ENCODE data around the gene CDH22.

Gene CDH22

GRCh38 chr20:46168438-46168837, 139.9 kb downstream of the CDH22 start:
- no peak overlapping the region for H3K4me2 ChIP-seq (ENCODE audit: insufficient read depth, low read length)
- no peaks in the 10 kb centered on the region for H3K9me3 ChIP-seq (ENCODE audit: insufficient read depth, low read length, severe bottlenecking)
- no peak overlapping the region for H3K9ac ChIP-seq (ENCODE audit: low read depth, low read length)
- no peak overlapping the region for H2AFZ ChIP-seq (ENCODE audit: low read depth, low read length)
- H3K79me2 ChIP-seq (ENCODE audit: insufficient read depth, low read length), result no peaks in the 10 kb centered on the region
- H4K20me1 ChIP-seq (ENCODE audit: insufficient read depth, low read length), result 0 out of 2 replicates have a peak, but pooled peaks cover 8% of the 10 kb centered on the region
- TF ChIP-seq EZH2 (IDR thresholded peaks at IDR 0.05; ENCODE audit: borderline replicate concordance, low read depth, low read length, severe bottlenecking), result no peak
- no peak for TF ChIP-seq CTCF (IDR thresholded peaks at IDR 0.05; ENCODE audit: borderline replicate concordance, extremely low read depth, low read length, poor library complexity, severe bottlenecking)
- H3K27ac ChIP-seq (ENCODE audit: low read length), result no peak overlapping the region
- DNase-seq (no peak), ATAC-seq (ENCODE audit: insufficient read depth, low read depth) (no peak)
- H3K4me1 ChIP-seq (ENCODE audit: insufficient read depth, low read length), result no peaks in the 10 kb centered on the region
- no peaks in the 10 kb centered on the region for H3K36me3 ChIP-seq (ENCODE audit: insufficient read depth, low read length)
- H3K4me3 ChIP-seq (ENCODE audit: low read depth in 1 of 2, low read length in 2 of 2), result no peak overlapping the region
- peaks cover 5% of the 10 kb centered on the region for H3K27me3 ChIP-seq (ENCODE audit: insufficient read depth, low read length, poor library complexity)

DNA sequence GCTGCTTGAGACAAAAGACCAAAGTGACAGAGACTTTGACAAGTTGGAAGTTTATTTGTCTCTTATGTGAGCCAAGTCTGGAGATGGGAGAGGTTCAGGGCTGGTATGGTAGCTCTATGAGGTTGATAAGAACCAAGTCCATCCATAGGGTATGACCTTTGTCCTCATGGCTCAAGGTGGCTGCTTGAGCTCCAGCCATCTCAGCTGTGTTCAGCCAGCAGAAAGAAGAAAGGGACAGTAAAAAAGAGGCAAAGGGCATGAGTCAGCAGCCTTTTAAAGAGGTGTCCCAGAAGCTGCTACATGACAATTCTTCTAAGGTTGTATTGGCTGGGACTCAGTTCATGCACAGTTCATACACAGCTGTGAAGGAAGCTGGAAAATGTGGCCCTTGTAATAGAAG, 141.2 kb downstream of the CDH22 start:
- no peak for DNase-seq
- H3K4me3 ChIP-seq (ENCODE audit: low read depth in 1 of 2, low read length in 2 of 2), result no peak overlapping the region
- TF ChIP-seq EZH2 (IDR thresholded peaks at IDR 0.05; ENCODE audit: borderline replicate concordance, low read depth, low read length, severe bottlenecking) (no peak), CTCF (IDR thresholded peaks at IDR 0.05; ENCODE audit: borderline replicate concordance, extremely low read depth, low read length, poor library complexity, severe bottlenecking) (no peak)
- no peaks in the 10 kb centered on the region for H3K79me2 ChIP-seq (ENCODE audit: insufficient read depth, low read length)
- no peak overlapping the region for H3K4me2 ChIP-seq (ENCODE audit: insufficient read depth, low read length)
- no peak overlapping the region for H3K9ac ChIP-seq (ENCODE audit: low read depth, low read length)
- no peaks in the 10 kb centered on the region for H3K9me3 ChIP-seq (ENCODE audit: insufficient read depth, low read length, severe bottlenecking)
- H2AFZ ChIP-seq (ENCODE audit: low read depth, low read length), result no peak overlapping the region
- no peak overlapping the region for H3K27ac ChIP-seq (ENCODE audit: low read length)
- 0 out of 2 replicates have a peak, but pooled peaks cover 8% of the 10 kb centered on the region for H4K20me1 ChIP-seq (ENCODE audit: insufficient read depth, low read length)
- peaks cover 5% of the 10 kb centered on the region for H3K27me3 ChIP-seq (ENCODE audit: insufficient read depth, low read length, poor library complexity)
- H3K36me3 ChIP-seq (ENCODE audit: insufficient read depth, low read length), result no peaks in the 10 kb centered on the region
- no peaks in the 10 kb centered on the region for H3K4me1 ChIP-seq (ENCODE audit: insufficient read depth, low read length)
- ATAC-seq (ENCODE audit: insufficient read depth, low read depth), result no peak

GRCh38 chr20:46164254-46164653, 144.0 kb downstream of the CDH22 start:
- no peak for TF ChIP-seq CTCF (IDR thresholded peaks at IDR 0.05; ENCODE audit: borderline replicate concordance, extremely low read depth, low read length, poor library complexity, severe bottlenecking)
- no peak for TF ChIP-seq EZH2 (IDR thresholded peaks at IDR 0.05; ENCODE audit: borderline replicate concordance, low read depth, low read length, severe bottlenecking)
- Histone ChIP-seq H3K9me3 (ENCODE audit: insufficient read depth, low read length, severe bottlenecking) (no peaks in the 10 kb centered on the region), H3K27ac (ENCODE audit: low read length) (no peak overlapping the region), H3K4me3 (ENCODE audit: low read depth in 1 of 2, low read length in 2 of 2) (no peak overlapping the region), H2AFZ (ENCODE audit: low read depth, low read length) (no peak overlapping the region), H3K36me3 (ENCODE audit: insufficient read depth, low read length) (no peaks in the 10 kb centered on the region), H3K27me3 (ENCODE audit: insufficient read depth, low read length, poor library complexity) (peaks cover 5% of the 10 kb centered on the region), H3K9ac (ENCODE audit: low read depth, low read length) (no peak overlapping the region), H3K4me1 (ENCODE audit: insufficient read depth, low read length) (no peaks in the 10 kb centered on the region), H4K20me1 (ENCODE audit: insufficient read depth, low read length) (0 out of 2 replicates have a peak, but pooled peaks cover 2% of the 10 kb centered on the region), H3K4me2 (ENCODE audit: insufficient read depth, low read length) (no peak overlapping the region), H3K79me2 (ENCODE audit: insufficient read depth, low read length) (no peaks in the 10 kb centered on the region)
- DNase-seq (no peak), ATAC-seq (ENCODE audit: insufficient read depth, low read depth) (no peak)

- TF ChIP-seq EZH2 (IDR thresholded peaks at IDR 0.05; ENCODE audit: borderline replicate concordance, low read depth, low read length, severe bottlenecking) (no peak), CTCF (IDR thresholded peaks at IDR 0.05; ENCODE audit: borderline replicate concordance, extremely low read depth, low read length, poor library complexity, severe bottlenecking) (no peak)
- H2AFZ ChIP-seq (ENCODE audit: low read depth, low read length), result no peak overlapping the region
- no peaks in the 10 kb centered on the region for H3K36me3 ChIP-seq (ENCODE audit: insufficient read depth, low read length)
- no peaks in the 10 kb centered on the region for H3K9me3 ChIP-seq (ENCODE audit: insufficient read depth, low read length, severe bottlenecking)
- ATAC-seq (ENCODE audit: insufficient read depth, low read depth) (no peak), DNase-seq (no peak)
- H3K27me3 ChIP-seq (ENCODE audit: insufficient read depth, low read length, poor library complexity), result peaks cover 2% of the 10 kb centered on the region
- H3K79me2 ChIP-seq (ENCODE audit: insufficient read depth, low read length), result no peaks in the 10 kb centered on the region
- H3K27ac ChIP-seq (ENCODE audit: low read length), result no peak overlapping the region
- H3K4me1 ChIP-seq (ENCODE audit: insufficient read depth, low read length), result no peaks in the 10 kb centered on the region
- H3K4me2 ChIP-seq (ENCODE audit: insufficient read depth, low read length), result no peak overlapping the region
- no peaks in the 10 kb centered on the region for H4K20me1 ChIP-seq (ENCODE audit: insufficient read depth, low read length)
- no peak overlapping the region for H3K4me3 ChIP-seq (ENCODE audit: low read depth in 1 of 2, low read length in 2 of 2)
- H3K9ac ChIP-seq (ENCODE audit: low read depth, low read length), result no peak overlapping the region
Measured at GRCh38 chr20:46161921-46162320, 146.4 kb downstream of the CDH22 start.

Data from DND-41 (cell line).